ENCODE measurements around the gene SIRT4. TPM values are rescaled to one million over a fixed set of nuclear protein-coding genes. Genes with fewer than 3 reads are reported as not detected.
"Not testable (repeated sequence)": the region's sequence is repeated elsewhere in the genome, so short reads cannot be mapped to it uniquely, and the experiment has no call there.

Gene SIRT4
- total RNA-seq (2014; rRNA removed; shearing (Covaris generic); ENCODE audit: low replicate concordance), result 0.61 TPM in 1 of 2 replicates, not detected in the other

GRCh38 chr12:120301962-120302815 is at the start of gene SIRT4:
SIRT4 (plus strand) TSS chr12:120302321; CDS start chr12:120303562, 1,241 bp downstream.
- in situ Hi-C loops (cut with HindIII; ENCODE audit: low pct_unique_long_range_greater_than_20kb, low sequenced_read_pairs), result no loop called here
- DNase-seq (ENCODE audit: low read depth), result peak; percentile 84

GRCh38 chr12:120253313-120253712 is 48.8 kb upstream of the SIRT4 start:
- in situ Hi-C loops (cut with HindIII; ENCODE audit: low pct_unique_long_range_greater_than_20kb, low sequenced_read_pairs); DNase-seq (ENCODE audit: low read depth): not testable (repeated sequence)

GRCh38 chr12:120254809-120255208 is 47.3 kb upstream of the SIRT4 start:
- DNase-seq (ENCODE audit: low read depth), result no peak
- in situ Hi-C loops (cut with HindIII; ENCODE audit: low pct_unique_long_range_greater_than_20kb, low sequenced_read_pairs), result no loop called here

- in situ Hi-C loops (cut with HindIII; ENCODE audit: low pct_unique_long_range_greater_than_20kb, low sequenced_read_pairs), result no loop called here
- DNase-seq (ENCODE audit: low read depth), result peak; percentile 45
These were observed 44.9 kb upstream of the SIRT4 start for GRCh38 chr12:120257041-120257821.

DNA sequence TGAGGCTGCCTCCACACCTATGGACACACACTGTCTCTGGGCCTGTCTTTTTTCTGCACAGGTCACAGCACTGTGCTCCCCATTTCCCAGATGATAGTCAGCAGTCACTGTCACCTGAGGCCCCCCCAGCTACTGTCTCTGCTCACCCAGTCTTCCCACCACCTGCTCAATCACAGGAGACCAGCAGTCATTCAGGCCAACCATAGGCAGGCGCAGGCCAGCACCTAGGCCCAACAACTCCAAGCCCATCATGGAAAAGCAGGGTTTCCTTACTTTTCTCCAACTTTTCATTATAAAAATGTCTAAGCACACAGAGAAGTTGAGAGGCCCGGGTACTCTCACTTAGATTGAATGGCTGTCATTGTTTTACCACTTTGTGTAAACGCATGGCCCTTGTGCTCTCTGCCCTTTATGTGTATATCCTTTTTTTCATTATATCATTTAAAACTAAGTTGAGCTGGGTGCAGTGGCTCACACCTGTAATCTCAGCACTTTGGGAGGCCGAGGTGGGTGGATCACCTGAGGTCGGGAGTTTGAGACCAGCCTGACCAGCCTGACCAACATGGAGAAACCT is 43.7 kb upstream of the SIRT4 start:
- in situ Hi-C loops (cut with HindIII; ENCODE audit: low pct_unique_long_range_greater_than_20kb, low sequenced_read_pairs), result no loop called here
- no peak for DNase-seq (ENCODE audit: low read depth)

DNA sequence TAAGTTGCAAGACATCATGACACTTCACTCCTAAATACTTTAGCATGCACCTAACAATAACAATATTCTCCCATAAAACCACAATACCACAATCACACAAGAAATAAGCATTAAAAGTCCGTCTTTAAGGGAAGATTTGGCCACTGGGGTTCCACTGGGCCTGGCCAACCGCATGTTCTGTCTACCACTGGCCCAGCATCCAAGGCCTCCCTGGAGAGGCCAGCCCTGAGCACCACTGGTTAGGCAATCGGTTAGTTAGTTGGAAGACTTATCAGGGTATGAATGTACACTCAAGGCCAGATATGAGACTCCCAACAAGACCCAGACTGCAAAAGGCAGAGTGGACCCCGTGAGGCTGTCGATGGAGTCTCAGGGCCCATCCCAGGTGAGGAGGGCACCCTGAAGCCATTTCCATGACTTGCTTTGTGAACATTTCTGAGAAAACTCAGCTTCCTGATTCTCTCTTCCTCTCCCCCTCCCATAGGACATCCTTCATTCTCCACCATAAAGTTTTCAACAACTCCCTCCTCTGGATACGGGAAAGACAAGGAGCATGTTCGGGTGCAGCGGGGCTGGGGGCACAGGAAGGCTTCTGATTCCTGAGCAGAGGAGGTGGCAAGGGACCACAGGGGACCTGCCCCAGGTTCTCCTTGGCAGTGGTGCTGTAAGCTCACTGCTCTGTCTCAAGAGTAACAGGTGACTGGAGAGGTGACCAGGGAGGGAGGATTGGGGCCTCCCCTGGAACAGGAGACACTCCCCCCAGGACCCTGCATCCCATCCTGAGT is 42.5 kb upstream of the SIRT4 start:
- DNase-seq (ENCODE audit: low read depth), result no peak
- in situ Hi-C loops (cut with HindIII; ENCODE audit: low pct_unique_long_range_greater_than_20kb, low sequenced_read_pairs), result no loop called here

DNA sequence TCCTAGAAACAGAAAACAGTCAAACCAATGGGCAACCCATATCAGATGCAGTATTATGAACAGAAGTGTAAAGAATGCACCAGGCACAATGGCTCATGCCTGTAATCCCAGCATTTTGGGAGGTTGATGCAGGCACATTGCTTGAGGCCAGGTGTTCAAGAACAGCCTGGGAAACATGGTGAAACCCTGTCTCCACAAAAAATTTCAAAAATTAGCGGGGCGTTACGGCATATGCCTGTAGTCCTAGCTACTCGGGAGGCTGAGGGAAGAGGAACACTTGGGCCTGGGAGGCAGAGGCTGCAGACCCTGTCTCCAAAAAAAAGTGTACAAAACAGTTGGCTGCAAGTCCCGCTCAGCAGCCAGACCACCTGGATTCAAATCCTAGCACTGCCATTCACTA is 41.5 kb upstream of the SIRT4 start:
- DNase-seq (ENCODE audit: low read depth), result no peak
- in situ Hi-C loops (cut with HindIII; ENCODE audit: low pct_unique_long_range_greater_than_20kb, low sequenced_read_pairs), result no loop called here

DNA sequence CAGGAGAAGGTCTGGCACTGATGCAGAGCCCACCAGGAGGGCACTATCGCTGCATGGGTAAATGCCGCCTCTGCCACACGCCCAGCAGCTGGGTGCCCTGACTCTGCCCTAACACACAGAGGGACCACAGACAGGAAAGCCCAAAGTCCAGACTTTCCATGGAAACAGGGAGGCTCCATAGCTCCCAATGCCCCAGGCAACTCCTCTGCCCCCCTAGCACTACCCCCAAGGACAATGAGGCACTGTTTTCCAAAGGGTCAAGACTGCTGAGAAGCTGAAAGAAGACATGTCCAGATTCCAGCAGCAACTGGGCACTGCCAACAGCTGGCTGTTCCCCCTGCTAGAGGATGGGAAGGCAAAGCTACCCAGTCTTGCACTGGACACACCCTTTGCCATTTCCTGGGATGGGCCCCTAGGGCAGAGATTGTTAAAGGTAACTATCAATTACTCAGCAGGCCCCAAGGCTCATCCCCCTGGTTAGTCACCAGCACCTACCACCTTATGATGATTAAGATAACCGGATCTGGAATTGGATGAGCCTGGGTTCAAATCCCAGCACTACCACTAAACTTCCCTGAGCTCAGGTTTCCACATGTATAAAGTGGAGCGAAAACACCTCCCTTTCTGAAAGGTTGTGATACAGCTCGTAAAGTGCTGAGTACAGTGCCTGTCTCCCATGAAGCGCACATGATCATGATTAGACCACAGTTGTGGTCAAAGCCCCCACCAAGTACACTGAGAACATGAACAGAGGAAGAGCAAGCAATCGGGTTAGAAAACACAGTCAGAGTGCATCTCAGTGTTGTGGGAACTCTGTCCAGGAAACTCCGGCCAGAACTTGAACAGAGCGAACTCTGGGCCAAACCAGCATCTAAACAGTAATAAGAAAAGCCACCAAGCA is 39.9 kb upstream of the SIRT4 start:
- peak; percentile 49 for DNase-seq (ENCODE audit: low read depth)

GRCh38 chr12:120262852-120263747 is 39.0 kb upstream of the SIRT4 start:
- in situ Hi-C loops (cut with HindIII; ENCODE audit: low pct_unique_long_range_greater_than_20kb, low sequenced_read_pairs), result no loop called here
- peak; percentile 38 for DNase-seq (ENCODE audit: low read depth)

More for the DNA sequence above, 39.9 kb upstream of the SIRT4 start:
- in situ Hi-C loops (cut with HindIII; ENCODE audit: low pct_unique_long_range_greater_than_20kb, low sequenced_read_pairs), result no loop called here

- in situ Hi-C loops (cut with HindIII; ENCODE audit: low pct_unique_long_range_greater_than_20kb, low sequenced_read_pairs), result no loop called here
These were observed 38.4 kb upstream of the SIRT4 start for GRCh38 chr12:120263748-120264085.

DNA sequence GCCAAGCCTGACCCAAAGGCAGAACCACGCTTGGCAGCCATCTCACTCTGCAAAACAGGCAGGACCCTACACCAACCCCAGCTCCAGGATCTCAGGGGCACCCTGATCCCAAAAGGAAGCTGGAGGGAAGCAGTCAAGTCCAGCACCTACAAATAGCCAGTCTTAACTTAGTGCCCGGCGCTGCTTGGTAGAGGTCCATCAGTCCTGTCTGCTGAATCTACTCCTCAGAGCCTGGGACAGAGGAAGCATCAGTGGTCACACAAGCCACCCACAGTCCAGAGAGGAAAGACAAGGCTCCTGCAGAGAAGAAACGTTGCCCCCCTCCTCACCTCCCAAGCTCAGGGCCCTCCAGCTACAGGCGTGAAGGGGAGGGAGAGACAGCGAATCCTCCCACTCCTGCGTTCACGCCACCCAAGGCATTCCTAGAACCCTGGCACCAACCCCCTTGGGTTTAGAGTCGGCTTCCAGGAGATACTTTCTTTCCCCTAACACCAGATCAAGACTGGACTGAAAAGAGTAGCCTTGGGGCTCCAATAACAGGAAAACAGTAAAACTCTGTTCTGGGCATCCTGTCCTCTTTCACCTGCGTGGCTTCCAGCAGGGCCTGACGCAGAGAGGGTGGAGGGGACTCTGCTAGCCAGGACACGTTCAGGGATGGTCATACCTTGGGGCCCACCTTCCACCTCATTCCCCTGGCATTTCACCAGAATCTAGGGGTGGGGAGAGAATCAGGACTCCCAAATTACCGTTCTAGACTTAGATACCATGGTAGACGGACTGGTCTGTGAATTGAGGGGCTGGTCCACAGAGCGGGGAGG is 37.8 kb upstream of the SIRT4 start:
- DNase-seq (ENCODE audit: low read depth), result no peak
- in situ Hi-C loops (cut with HindIII; ENCODE audit: low pct_unique_long_range_greater_than_20kb, low sequenced_read_pairs), result no loop called here

More at GRCh38 chr12:120263748-120264085, 38.4 kb upstream of the SIRT4 start:
- DNase-seq (ENCODE audit: low read depth), result no peak

DNA sequence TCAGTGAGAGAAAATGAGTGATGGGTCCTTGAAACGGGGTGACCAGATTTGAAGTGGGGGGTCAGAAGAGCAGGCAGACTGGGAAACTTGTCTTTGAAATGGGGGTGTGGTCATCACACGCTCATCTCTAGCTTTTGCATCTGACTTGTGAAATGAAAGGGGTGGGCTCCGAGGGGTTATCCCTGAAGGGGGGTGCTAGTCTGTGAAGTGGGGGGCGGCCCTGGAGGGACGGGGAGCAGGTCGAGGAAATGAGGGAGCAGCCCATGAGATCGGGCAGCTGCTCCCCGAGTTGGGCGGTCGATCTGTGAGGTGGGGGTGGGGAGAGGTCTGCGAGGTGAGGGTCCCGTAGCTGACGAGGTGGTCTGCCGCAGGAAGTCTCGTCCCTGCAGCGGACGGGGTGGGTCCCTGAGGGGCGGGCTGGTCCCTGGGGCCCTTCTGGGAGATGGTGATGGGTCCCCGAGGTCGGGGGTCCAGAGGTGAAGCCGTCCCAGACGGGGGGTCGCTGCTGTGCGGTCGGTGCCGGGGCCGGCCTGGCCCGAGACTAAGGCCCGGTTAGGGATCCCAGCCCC is 37.1 kb upstream of the SIRT4 start:
- in situ Hi-C loops (cut with HindIII; ENCODE audit: low pct_unique_long_range_greater_than_20kb, low sequenced_read_pairs), result no loop called here
- DNase-seq (ENCODE audit: low read depth), result no peak

DNA sequence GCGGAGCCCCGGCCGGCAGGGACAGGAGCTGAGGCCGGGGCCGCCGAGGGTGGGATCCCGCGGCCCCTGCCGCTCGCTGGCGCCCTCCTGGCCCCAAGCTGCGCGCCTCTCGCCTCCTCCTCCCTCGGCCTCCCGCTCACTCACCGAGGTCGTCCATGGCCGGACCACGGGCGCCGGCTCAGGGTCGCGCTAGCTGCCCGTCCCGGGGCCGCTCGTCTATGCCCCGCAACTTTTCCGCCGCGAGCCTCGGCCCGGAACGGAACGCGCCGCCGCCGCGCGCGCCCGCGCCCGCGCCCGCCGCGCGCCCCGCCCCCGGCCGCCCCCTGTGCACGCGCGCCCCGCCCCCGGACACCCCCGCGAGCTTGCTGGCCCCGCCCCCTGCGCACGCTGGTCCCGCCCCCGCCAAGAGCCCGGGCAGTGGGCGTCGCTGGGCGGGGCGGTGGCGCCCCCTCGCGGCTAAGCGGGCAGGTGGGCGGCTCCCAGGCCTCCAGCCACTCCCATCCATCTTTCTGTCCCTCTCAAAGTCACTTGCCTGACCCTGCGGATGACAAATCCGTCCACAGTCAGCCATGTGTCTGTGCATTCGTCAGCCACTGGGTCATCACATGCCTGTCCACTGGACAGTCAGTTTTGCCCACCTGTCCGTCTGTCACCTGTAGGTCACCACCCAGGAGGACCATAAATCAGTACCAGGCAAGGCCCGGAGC is 36.5 kb upstream of the SIRT4 start, which contains the start of gene PXN:
TSS of gene PXN (minus strand) at position 258 of the 707 bp plus-strand sequence. CDS start at position 157, 101 bp downstream.
- peak; percentile 82 for DNase-seq (ENCODE audit: low read depth)
- in situ Hi-C loops (cut with HindIII; ENCODE audit: low pct_unique_long_range_greater_than_20kb, low sequenced_read_pairs), result no loop called here

GRCh38 chr12:120266180-120266870 is 35.8 kb upstream of the SIRT4 start:
- in situ Hi-C loops (cut with HindIII; ENCODE audit: low pct_unique_long_range_greater_than_20kb, low sequenced_read_pairs), result no loop called here
- no peak for DNase-seq (ENCODE audit: low read depth)

Data from Caki2 (cell line).